T follicular helper cell (primary cell): ENCODE results near the gene TEF.
"Not testable (repeated sequence)": the region's sequence is repeated elsewhere in the genome, so short reads cannot be mapped to it uniquely, and the experiment has no call there.

ENCODE experiments used
- DNase-seq: peaks from one replicate; pipeline ENCODE4 v3.0.0-alpha.2; 2020; ENCODE audit warnings: low read depth

Gene TEF

GRCh38 chr22:41382098-41382578 is 396 bp downstream of the TEF start:
- peak; percentile 51 for DNase-seq

DNA sequence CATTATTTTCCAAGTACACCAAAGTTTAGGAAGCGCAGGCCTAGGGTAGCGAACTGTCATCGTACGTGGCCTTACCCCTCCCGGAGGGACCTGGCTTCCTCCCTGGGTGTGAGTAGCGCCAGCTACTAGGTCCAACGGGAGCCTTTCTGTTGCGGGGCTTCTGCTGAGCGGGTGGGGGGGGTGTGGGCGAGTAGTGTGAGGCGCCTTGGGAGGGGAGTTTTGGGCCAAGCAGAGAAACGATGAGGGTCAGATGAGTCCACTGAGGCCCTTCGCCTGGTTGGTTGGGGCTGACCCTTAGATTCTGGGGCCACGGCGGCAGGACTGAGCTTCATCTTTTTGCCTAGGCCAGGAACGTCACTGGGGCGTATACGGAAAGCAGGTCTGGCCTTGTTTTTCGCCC is 868 bp downstream of the TEF start:
- no peak for DNase-seq

DNA sequence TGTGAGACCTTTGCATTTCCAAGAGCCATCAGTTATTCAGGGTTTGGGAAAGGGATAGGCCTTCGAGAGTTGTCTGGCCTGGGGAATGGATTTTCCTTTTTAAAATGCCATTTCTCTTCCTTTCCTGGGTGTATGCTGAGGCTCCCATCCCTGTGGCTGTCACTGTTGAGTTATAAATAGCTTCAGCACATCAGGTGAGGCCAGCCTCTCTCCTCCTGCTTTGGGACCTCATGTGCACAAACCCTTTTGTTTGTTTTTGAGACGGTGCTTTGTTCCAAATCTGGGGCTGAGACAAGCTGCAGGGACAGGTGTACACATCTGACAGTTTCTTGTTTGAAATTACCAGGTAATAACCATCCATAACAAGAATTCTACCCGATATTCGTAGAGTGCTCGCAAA is 1.3 kb downstream of the TEF start:
- DNase-seq, result no peak

- DNase-seq, result no peak
Measured at GRCh38 chr22:41384128-41384527, 2.4 kb downstream of the TEF start.

DNA sequence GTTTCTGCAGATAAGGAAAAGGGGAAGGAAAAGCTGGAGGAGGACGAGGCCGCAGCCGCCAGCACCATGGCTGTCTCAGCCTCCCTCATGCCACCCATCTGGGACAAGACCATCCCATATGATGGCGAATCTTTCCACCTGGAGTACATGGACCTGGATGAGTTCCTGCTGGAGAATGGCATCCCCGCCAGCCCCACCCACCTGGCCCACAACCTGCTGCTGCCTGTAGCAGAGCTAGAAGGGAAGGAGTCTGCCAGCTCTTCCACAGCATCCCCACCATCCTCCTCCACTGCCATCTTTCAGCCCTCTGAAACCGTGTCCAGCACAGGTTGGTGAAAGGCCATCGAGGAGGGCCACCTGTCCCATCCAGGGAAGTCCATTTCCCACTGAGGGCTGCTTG is 5.6 kb downstream of the TEF start:
- DNase-seq, result no peak

- DNase-seq, result no peak
Measured at GRCh38 chr22:41394012-41394356, 12.2 kb downstream of the TEF start.

- DNase-seq, result no peak
Measured at GRCh38 chr22:41395531-41396240, 13.9 kb downstream of the TEF start.

DNA sequence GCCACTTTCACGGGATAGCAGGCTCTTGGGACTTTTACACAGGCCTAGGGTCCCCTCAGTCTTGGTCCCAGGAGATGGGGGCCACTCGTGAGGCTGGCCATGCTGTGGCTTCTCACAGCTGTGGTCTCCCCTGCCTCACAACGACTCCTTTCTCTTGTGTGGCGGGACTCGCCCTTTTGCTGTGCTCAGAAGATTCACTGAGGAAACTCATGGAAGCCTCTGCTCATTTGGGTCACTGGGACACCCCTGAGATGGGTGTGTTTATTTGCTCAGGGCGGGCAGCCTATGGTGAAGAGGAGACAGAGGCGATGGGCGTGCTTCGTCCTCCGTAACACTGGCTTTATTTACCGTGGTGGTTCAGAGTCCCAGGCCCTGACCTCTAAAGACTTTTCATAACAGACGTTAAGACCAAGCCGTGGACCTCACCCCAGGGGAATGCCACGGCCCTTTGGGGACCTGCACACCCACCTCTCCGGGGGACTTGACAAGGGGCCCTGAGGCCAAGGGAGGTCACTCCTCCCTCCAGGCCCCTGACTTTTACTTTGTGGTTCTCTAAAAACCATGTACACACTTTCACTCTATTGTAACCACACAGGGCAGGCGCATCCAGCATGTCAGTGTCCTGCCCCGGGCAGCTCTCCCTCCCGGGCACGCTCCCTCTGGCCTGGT is 15.5 kb downstream of the TEF start:
- DNase-seq, result no peak

- DNase-seq, result no peak
Measured at GRCh38 chr22:41398921-41399320, 17.2 kb downstream of the TEF start.

GRCh38 chr22:41401781-41402648 is 20.3 kb downstream of the TEF start:
- no peak for DNase-seq

DNA sequence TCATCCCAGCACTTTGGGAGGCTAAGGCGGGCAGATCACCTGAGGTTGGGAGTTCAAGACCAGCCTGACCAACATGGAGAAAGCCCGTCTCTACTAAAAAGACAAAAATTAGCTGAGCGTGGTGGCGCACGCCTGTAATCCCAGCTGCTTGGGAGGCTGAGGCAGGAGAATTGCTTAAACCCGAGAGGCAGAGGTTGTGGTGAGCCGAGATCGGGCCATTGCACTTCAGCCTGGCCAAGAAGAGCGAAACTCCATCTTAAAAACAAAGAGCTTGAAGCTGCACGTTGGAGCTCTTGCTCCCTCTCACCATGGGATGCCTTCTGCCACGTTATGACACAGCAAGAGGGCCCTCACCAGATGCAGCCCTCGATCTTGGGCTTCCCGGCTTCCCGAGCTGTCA is 21.1 kb downstream of the TEF start:
- DNase-seq, result not testable (repeated sequence)

- DNase-seq, result peak; percentile 73
Measured at GRCh38 chr22:41403532-41404318, 22.0 kb downstream of the TEF start.

- no peak for DNase-seq
Measured at GRCh38 chr22:41405588-41405987, 23.8 kb downstream of the TEF start.

DNA sequence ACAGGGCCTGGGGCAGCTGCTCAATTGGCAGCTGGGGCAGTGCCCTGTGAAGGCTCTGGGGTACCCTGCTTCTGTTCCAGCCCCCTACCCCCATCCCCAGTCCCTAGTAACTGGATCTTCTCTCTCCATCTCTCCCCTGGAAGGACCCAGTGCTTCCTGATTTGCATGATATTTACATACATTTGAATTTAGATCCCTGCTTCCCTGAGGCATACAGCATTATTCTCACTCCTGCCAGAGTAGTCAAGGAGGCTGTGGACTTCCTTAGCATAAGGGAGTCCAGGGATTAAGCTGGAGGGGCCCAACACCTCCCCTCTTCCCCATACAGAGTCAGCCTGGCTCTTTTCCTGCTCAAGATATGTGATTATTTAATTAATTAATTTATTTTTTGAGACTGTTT is 24.7 kb downstream of the TEF start:
- no peak for DNase-seq

DNA sequence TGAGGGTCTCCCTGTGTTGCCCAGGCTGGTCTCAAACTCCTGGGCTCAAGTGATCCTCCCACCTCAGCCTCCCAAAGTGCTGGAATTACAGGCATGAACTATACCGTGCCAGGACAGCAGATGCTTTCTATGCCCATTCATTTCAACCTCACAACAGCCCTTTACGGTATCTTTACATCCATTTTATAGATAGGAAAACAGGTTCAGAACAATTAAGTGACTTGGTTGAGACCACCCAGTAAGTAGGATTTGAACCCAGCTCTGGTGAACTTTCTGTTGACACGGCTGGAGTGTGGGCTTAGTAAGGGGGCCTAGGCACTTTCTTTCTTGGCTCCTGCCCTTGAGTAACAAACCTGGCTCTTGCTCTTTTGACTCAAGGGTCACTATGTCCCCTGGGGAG is 25.7 kb downstream of the TEF start:
- DNase-seq, result no peak

- no peak for DNase-seq
Measured at GRCh38 chr22:41408665-41409064, 26.9 kb downstream of the TEF start.

DNA sequence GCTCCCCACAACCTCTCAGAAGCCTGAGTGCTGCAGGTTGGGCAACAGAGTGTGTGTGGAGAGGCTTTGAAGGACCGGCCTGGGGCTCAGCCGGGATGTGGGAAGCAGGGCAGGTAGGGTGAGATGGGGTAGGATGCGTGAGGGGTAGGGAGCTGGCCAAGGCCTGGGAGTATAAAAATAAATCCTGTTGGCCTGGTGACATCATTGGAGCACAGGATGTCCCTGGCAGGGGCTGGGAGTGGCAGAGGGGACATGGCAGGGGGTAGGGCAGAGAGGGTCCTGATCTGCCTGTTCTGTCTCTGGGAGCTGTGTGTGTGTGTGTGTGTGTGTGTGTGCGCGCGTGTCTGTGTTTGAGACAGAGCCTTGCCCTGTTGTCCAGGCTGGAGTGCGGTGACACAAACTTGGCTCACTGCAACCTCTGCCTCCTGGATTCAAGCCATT is 28.6 kb downstream of the TEF start:
- DNase-seq, result no peak

- DNase-seq, result no peak
Measured at GRCh38 chr22:41411021-41411851, 29.5 kb downstream of the TEF start.

GRCh38 chr22:41415554-41415953 is 33.8 kb downstream of the TEF start:
- DNase-seq, result no peak

- no peak for DNase-seq
Measured at GRCh38 chr22:41417622-41418390, 36.1 kb downstream of the TEF start.
